MM.1S (cell line): ENCODE measurements around the gene TSN.
"Not testable (repeated sequence)": the region's sequence is repeated elsewhere in the genome, so short reads cannot be mapped to it uniquely, and the experiment has no call there.

Experiments used
- EZH2phosphoT487 ChIP-seq: fragments of 300-600 bp; sonication (generic); IDR thresholded peaks from 2 replicates; pipeline ENCODE4 v1.6.1; 2018; ENCODE audit warnings: antibody characterized with exemption, low read length
- TF ChIP-seq, protein P1 (sequence below): fragments of 300-600 bp; sonication (generic); IDR thresholded peaks from 2 replicates; pipeline ENCODE4 v1.5.1; 2016; ENCODE audit warnings: antibody characterized with exemption, low read length, mixed read lengths

DNA sequence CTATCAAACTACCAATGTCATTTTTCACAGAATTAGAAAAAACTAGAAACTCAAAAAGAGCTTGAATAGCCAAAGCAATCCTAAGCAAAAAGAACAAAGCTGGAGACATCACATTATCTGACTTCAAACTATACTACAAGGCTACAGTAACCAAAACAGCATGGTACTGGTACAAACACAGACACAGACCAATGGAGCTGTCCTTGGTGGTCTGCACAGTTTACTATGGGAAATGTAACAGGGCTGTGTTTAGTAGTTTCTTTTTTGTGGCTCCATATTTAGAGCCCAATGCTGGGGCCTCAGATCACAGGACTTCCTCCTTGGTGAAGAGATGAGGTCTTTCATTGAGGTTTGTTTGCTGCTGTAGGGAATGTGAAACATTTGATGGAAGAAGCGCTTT, 61.9 kb downstream of the TSN start:
- TF ChIP-seq, protein P1, sequence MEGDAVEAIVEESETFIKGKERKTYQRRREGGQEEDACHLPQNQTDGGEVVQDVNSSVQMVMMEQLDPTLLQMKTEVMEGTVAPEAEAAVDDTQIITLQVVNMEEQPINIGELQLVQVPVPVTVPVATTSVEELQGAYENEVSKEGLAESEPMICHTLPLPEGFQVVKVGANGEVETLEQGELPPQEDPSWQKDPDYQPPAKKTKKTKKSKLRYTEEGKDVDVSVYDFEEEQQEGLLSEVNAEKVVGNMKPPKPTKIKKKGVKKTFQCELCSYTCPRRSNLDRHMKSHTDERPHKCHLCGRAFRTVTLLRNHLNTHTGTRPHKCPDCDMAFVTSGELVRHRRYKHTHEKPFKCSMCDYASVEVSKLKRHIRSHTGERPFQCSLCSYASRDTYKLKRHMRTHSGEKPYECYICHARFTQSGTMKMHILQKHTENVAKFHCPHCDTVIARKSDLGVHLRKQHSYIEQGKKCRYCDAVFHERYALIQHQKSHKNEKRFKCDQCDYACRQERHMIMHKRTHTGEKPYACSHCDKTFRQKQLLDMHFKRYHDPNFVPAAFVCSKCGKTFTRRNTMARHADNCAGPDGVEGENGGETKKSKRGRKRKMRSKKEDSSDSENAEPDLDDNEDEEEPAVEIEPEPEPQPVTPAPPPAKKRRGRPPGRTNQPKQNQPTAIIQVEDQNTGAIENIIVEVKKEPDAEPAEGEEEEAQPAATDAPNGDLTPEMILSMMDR, result not testable (repeated sequence)
- not testable (repeated sequence) for TF ChIP-seq EZH2phosphoT487
